GM12892 (cell line): ENCODE data around the gene ZNF606. TPM values are rescaled to one million over a fixed set of nuclear protein-coding genes. Genes with fewer than 3 reads are reported as not detected.

Experiments used
- DNase-seq: peaks from one replicate; pipeline ENCODE4 v3.0.0; 2011; ENCODE audit not compliant: insufficient read length
- FAIRE-seq: peaks from 2 replicates; lab custom pipeline; 2011; peaks lifted over from hg19 to GRCh38; lab: Jason Lieb, UNC
- POLR2A ChIP-seq: IDR thresholded peaks from 2 replicates; pipeline ENCODE4 v1.6.1; 2011; ENCODE audit warnings: low read depth, low read length, control low read depth
- POLR2AphosphoS5 ChIP-seq: IDR thresholded peaks from 2 replicates; pipeline ENCODE4 v1.6.1; 2011; ENCODE audit warnings: low read depth, low read length, control low read depth
- TAF1 ChIP-seq: IDR thresholded peaks from 2 replicates; pipeline ENCODE4 v1.6.1; 2011; ENCODE audit warnings: low read depth, mild to moderate bottlenecking, control low read depth, low read length, borderline replicate concordance
- polyA plus RNA-seq: library from polyadenylated mRNA; unstranded; fragments of >200 nt; gene quantifications from one replicate; pipeline ENCODE4 v1.2.1, GENCODE V29; 2012; ENCODE audit warnings: missing spikeins, inconsistent platforms; ENCODE audit not compliant: missing spikeins

ZNF606 gene
- polyA plus RNA-seq: 4.3 TPM

DNA sequence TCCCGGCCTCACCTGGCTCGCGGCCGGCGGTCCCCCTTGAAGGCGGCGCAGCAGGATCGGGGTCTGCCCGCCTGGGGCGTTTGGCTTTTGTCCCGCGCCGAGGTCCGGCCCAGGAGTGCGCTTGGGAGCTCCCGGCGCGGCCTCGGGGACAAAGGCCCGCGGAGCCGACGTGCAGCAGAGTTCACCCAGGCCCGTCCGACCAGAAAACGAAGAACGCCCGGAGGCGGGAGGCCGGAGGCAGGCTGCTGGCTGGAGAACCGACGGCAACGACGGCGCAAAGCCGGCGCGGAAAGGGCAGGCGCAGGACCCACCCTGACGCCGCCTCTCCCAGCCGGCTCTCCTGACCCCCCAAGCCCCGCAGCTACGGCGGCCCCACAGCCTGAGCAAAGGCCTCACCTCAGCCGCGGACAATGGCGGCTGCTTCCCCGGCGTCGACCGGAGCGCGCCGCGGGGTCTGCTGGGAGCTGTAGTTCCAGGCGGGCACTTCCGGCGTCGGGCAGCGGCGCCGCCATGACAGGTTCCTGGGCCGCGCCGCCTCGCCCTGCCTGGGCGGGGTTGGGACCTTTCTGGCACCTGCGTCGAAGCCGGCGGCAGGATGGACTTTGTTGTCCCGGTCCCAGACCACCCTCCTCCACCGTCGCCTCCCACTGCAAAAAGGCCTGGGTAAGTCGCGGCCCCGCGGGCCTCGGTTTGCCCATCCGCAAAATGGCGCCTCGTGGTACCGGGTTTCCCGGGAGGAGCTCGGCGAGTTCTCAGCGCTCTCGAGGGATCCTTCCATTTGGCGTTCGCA lies at the start of gene ZNF606:
Gene ZNF606, minus strand, starts transcription at position 437 of the 790 bp plus-strand sequence. CDS start 1,501 bp downstream, outside the sequence.
- FAIRE-seq (peak; percentile 97), DNase-seq (peak; percentile 93)
- TF ChIP-seq TAF1 (0 out of 2 replicates have a peak, but pooled peaks have one; percentile 28), POLR2AphosphoS5 (0 out of 2 replicates have a peak, but pooled peaks have one; percentile 39), POLR2A (peak; percentile 76; the same call in 1 of the 2 replicates)

GRCh38 chr19:58052256-58052655 lies 49.6 kb upstream of the ZNF606 start:
- TF ChIP-seq POLR2AphosphoS5: no peak
- no peak for TF ChIP-seq POLR2A
- TF ChIP-seq TAF1: no peak
- no peak for DNase-seq
- no peak for FAIRE-seq

GRCh38 chr19:58047672-58048071 lies 45.1 kb upstream of the ZNF606 start:
- TF ChIP-seq POLR2A (no peak), POLR2AphosphoS5 (no peak), TAF1 (no peak)
- FAIRE-seq (no peak), DNase-seq (no peak)

DNA sequence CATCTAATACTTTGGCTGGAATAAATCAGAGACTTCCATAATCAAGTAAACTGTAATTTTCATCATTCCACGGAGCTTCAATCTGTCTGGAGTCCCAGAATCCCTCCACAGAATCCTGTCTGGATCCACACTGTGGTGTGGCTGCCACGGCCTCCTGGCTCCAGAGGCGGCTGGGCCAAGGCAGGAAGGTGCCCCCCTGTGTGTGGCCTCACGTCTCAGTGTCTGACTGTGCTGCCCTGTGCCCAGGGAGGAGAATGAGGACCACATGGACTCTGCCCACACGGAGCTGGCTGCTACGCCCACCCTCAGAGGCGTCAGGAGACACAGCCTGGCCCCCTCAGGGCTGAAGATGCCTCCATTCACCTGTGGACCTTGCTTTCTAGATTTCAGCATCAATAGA lies 44.2 kb upstream of the ZNF606 start:
- TF ChIP-seq TAF1 (no peak), POLR2AphosphoS5 (no peak), POLR2A (no peak)
- DNase-seq (no peak), FAIRE-seq (no peak)

- FAIRE-seq: no peak
- DNase-seq: no peak
- no peak for TF ChIP-seq POLR2AphosphoS5
- no peak for TF ChIP-seq TAF1
- no peak for TF ChIP-seq POLR2A
These were observed 42.9 kb upstream of the ZNF606 start for GRCh38 chr19:58045411-58046050.

DNA sequence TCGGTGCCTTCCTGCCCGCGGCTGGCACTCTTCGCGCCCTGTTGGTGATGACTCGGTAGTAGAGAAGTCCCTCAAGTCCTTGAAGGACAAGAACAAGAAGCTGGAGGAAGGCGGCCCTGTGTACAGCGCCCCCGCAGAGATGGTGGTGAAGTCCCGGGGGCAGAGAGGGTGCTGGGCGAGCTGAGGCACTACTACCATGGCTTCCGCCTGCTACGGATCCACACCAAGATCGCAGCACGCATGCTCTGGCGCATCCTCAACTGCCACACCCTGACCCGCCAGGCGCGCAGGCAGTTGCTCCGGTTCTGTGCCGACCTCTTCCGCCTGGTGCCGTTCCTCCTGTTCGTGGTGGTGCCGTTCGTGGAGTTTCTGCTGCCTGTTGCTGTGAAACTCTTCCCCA lies 42.3 kb upstream of the ZNF606 start:
- TF ChIP-seq POLR2AphosphoS5 (no peak), POLR2A (no peak), TAF1 (no peak)
- FAIRE-seq (no peak), DNase-seq (no peak)

DNA sequence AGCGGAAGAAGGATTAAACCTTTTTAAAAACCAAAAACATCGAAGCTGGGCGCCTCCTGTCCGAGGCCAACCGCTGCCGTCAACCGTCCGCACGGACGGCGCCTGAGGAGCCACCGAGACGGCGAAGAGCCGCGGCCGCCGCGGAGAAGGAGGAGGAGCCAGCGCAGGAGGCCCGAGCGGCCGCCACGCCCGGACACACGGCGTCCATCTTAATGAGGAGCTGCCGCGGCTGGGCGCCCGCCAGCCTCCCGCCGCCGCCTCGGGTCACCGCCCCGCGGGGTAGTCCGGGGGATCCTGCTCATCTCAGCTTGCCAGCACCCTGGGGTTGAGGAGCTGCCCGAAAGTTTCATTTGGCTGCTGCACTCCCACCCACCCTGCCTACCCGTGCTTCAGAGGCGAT lies 41.8 kb upstream of the ZNF606 start:
- no peak for TF ChIP-seq TAF1
- TF ChIP-seq POLR2AphosphoS5: no peak
- no peak for TF ChIP-seq POLR2A
- no peak for FAIRE-seq
- DNase-seq: no peak

GRCh38 chr19:58042495-58043340 lies 40.1 kb upstream of the ZNF606 start:
- no peak for FAIRE-seq

DNA sequence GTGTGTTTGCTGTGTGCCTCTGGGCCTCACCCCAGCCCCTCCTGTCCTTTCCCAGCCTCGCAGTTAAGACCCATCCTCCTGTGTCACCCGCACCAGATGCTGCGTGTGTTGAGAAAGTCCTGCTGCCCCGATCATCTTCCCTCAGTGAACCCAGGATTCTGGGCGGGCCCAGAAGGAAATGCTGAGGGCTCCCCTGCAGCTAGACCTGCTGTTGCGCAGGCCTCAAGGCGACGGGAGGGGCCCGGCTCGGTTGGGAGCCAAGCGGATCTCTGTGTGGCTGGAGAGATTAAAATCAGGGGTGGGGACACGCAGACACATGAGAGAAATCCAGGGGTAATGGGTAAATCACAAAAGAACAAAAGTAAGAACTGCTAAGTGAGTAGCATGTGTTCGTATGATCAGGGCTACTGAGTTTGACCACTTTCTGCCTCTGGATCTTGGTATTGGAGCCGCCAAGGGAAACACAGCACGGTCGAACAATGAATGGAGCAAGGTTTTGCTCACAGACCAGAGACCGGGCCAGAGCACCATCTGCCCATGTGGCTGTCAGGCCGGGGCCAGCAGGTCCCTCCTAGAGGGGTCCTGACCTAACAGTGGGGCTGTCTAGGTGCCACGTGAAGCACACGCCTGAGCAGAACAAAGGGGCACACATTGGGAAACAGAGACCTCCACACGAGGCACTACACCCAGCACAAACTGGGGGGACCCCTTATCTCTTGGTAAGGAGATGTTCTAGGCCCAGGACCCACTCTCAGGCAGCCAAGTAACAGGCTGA lies 38.3 kb upstream of the ZNF606 start:
- FAIRE-seq (no peak), DNase-seq (no peak)
- TF ChIP-seq POLR2A (no peak), TAF1 (no peak), POLR2AphosphoS5 (no peak)

More at GRCh38 chr19:58042495-58043340, 40.1 kb upstream of the ZNF606 start:
- DNase-seq: no peak
- TF ChIP-seq POLR2A (no peak), TAF1 (no peak), POLR2AphosphoS5 (no peak)

DNA sequence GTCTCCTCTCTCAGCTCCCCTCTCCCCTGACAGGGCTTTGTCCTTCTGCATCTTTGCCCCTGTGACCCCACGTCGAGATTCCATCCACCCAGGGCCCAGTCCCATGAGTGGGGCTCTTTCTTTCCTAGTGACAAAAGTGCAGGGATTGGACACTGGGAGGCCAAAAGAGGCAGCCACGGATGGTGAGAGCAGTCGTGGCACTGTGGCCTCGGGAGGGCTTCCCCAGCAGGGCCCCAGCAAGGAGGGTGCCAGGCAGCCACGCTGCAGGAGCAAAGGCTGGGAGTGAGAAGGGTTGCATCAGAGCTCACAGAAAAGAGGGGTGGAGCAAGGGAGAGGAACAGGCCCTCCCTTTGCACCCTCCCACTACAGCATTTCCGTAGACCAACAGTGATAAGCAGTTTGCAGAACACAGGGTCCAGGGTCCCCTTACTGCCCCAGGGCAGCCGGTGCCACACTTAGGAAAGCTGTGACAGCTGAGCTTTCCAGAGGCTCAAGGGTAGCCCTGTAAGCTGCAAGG lies 36.1 kb upstream of the ZNF606 start:
- no peak for TF ChIP-seq POLR2AphosphoS5
- no peak for TF ChIP-seq POLR2A
- TF ChIP-seq TAF1: no peak
- FAIRE-seq: no peak

More for the DNA sequence above, 36.1 kb upstream of the ZNF606 start:
- DNase-seq: no peak
